HG02642 (cell line): ENCODE measurements around the gene ETV4.

Experiments
- ATAC-seq: cut with Tn5 transposase; IDR thresholded peaks from one replicate; pipeline ENCODE4 v1.9.1; 2021; ENCODE audit warnings: mild to moderate bottlenecking; ENCODE audit not compliant: unreplicated experiment, poor library complexity

ETV4 gene

GRCh38 chr17:43573579-43574321 lies 27.6 kb upstream of the ETV4 start:
- no peak for ATAC-seq

DNA sequence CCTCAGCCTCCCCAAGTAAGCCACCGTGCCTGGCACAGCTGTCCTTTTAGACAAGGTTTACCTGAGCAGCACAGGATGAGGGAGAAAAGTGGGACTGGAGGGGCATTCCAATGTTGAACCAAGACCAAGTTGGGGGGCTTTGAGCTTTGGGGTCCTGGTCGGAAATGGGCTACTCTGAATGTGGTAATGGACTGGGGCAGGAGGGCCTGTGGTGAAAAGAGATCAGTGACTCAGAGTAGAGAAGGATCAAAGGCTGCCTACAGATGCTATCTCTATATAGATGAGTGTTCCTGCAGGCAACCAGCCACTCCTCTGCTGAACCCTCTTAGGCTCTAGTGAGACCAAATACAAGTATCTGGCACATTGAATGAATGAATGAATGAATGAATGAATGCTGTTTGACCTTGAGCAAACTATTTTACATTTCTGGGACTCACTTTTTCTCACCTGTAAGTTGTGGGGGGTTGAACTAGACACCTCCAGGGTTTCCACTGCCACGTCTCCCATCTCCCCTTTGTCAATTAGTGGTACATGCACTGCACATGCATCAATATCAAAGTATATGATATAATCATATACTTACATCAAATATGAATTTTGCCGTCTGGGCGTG lies 26.3 kb upstream of the ETV4 start:
- ATAC-seq, result no peak

DNA sequence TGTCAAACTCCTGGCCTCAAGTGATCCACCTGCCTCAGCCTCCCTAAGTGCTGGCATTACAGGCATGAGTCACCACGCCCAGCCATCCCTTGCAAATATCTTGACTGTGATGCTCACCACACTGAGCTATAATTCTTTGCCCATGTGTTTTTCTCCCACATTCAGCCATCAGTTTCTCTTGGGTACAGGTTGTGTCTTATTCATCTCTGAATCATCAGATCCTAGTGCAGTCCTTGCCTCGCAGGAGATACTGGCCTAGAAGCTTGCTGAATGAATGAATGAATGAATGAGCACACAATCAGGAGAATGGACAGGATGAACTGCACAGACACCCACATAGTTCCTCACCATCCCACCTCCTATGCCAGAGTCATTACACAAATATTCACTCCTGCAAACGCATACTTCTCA lies 24.4 kb upstream of the ETV4 start:
- no peak for ATAC-seq

- ATAC-seq, result no peak
Measured at GRCh38 chr17:43568506-43569082, 22.5 kb upstream of the ETV4 start.

DNA sequence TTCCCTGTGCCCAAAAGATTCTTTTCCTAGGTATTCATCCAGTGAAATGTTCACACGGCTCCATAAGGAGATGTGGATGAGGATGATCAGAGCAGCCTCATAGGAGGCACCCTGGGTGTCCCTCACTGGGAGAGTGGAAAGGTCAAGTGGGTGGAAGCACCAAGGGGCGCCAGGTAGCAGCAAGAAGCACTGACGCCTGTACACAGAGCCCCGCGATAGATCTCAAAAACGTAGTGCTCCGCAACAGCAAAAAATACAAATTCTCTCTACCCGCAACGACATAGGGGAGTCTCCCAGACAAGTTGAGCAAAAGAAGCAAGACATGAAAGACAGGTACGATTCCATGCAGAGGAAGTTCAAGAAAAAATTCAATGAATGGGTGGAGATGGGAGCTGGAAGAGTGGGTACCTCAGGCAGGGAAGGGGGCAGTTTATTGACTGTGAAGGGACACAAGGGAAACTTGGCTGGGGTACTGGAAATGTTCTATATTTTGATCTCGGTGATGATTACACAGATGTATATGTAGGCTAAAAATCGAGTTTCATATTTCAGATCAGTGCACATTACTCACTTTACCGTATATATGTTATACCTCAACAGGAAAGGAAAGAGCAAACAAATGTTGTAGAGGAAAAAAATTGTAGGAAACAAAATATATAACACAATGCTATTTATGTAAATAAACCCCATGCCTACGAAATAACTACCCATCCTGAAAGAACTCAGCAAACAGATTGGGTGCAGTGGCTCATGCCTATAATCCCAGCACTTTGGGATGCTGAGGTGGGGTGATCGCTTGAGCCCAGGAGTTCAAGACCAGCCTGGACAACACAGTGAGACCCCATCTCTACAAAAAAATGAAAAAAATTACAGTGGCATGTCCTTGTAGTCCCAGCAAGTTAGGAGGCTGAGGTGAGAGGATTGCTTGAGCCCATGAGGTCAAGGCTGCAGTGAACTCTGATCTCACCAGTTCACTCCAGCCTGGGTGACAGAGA lies 17.8 kb upstream of the ETV4 start:
- ATAC-seq, result no peak

DNA sequence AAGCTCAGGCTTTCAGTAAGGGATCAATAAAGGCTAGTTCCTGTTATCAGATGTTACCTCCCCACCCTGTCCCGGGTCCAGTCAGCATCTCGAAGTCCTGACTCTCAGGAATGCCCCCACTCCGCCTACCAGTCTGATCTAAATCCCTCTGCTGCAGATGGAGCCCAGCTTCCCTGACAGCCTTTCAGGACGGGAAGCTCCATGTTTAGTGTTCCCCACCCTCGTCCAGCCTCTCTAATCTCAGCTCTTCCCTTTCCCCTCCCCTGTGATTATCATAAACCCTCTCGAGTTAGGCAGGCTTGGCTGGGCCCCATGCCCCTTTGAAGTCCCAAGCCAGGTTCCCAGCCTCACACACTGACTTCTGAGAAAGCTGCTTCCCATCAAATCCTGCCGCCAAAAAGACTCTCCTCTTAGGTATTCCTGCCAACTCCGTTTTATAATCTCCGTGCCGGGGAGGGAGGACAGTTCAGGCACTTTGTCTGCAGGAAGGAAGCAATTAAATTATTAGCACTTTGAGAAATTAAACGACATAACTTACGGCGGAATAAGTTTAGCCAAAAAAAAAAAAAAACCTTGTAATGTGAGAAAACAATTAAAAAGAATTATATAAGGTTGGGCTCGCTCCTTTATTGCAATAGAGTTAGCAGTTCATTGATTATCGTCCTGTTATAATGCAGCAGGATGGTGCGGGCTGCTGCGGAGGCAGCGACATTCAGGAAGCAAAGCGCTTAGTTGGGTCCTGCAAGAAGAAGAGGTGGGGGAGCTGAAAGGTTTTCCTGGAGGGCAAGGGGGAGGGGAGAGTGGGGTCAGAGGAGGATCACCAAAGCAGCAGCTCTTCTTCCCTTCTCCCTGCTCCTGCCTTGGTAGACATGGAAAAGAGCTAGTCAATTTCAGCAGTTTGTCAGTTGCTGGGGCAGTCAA lies 16.8 kb upstream of the ETV4 start:
- no peak for ATAC-seq

- no peak for ATAC-seq
Measured at GRCh38 chr17:43560461-43561427, 14.6 kb upstream of the ETV4 start.

GRCh38 chr17:43559161-43559816 lies 13.1 kb upstream of the ETV4 start:
- no peak for ATAC-seq

DNA sequence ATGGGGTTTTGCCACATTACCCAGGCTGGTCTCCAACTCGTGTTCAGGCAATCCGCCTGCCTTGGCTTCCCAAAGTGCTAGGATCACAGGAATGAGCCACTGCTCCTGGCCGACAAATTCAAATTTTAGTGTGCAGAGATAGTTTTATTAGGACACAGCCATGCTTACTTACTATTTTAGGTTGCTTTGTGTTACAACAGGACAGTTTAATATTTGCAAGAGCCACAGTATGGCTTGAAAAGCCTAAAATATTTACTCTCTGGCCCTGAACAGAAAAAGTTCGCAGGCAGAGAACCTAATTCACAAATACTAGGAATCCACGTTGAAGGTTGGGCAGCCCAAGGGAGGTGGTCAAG lies 12.6 kb upstream of the ETV4 start:
- ATAC-seq, result no peak

DNA sequence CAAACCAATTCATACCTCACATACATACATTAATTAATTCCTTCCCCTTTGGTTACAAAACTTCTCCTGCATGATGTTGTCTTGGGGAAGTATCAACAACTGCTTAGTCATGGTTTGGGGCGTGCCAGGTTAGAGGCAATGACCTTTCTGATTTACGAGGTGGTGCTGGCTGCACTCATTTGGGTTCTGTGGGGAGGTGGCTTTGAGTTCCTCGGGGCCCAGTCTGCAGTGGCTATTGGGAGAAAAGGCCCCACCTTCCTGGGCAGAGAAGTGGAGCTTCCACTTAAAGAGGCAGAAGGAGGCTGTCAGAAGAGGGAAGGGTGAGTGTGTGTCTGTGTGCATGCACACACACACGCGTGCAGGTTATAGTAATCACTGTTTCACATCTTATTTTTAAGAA lies 10.2 kb upstream of the ETV4 start:
- no peak for ATAC-seq

DNA sequence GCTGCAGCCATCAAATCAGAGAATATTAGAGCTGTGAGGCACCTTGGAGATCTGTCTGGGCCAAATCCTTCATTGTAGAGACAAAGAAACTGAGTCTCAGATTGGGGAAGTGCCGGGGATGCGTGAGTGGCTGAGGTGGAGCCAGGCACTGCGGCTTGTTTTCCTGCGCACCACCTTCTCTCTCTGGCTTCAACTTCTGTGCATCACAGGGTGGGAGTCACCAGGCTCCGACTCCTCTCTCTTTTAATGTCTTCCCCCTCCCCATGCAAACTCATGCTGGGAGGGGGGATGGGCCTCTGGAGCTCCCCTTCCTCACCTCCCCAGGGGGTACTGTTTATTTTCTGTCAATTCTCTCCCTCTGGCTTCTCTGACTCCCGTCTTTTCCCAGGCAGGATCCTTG lies 8.7 kb upstream of the ETV4 start:
- ATAC-seq, result no peak

DNA sequence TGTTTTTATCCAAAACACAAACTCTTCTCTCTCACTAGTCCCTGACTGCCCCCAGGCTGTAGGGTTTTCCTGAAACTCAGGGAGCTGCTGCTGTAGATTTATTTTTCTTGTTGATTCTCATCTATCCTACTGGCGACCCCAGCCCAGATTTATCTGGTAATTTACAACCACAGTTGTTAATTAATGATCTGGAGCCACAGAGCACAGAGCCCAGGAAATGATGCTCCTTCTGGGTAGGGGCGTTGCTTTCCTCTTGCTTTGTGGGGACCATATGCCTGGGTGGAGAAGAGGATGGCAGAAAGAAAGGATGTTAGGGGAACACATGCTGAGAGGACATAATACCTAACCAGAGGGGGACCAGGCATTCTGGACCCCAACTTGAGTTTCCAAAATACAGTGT lies 7.4 kb upstream of the ETV4 start:
- ATAC-seq, result no peak

- ATAC-seq, result no peak
Measured at GRCh38 chr17:43552229-43552837, 6.2 kb upstream of the ETV4 start.

DNA sequence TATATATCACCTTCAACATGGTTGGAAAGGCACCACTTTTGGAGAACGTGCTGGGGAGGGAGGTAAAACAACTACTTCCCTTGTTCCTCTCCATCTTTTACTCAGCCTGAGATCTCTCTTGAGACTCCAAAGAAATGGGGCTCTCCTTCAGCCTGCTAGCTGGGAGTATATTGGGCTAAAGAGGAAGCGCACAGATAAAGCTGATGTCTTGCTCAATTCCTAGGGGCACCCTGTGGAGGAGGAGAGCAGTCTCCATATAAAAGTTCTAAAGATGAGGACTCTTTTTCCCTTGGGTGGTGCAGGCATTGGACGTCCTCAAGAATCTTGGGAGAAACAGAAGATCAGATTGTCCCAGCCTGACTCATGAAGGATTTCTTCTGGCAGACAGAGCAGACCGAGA lies 4.6 kb upstream of the ETV4 start:
- ATAC-seq, result no peak

- ATAC-seq, result no peak
Measured at GRCh38 chr17:43549496-43549895, 3.4 kb upstream of the ETV4 start.

GRCh38 chr17:43548689-43549379 lies 2.7 kb upstream of the ETV4 start:
- no peak for ATAC-seq

GRCh38 chr17:43547659-43548256 lies 1.6 kb upstream of the ETV4 start:
- no peak for ATAC-seq
